ENCODE data around the gene AQP3.

The AQP3 gene

GRCh38 chr9:33480976-33481375, 33.6 kb upstream of the AQP3 start:
- Histone ChIP-seq H3K36me3 (ENCODE audit: low read length) (no peaks in the 10 kb centered on the region), H3K4me3 (ENCODE audit: insufficient read depth, low read length, poor library complexity, severe bottlenecking) (no peak overlapping the region), H2AFZ (ENCODE audit: low read depth, low read length, severe bottlenecking) (no peak overlapping the region), H3K27ac (ENCODE audit: low read depth, low read length) (no peak overlapping the region), H3K27me3 (ENCODE audit: low read length) (no peaks in the 10 kb centered on the region), H3F3A (ENCODE audit: insufficient read depth) (no peaks in the 10 kb centered on the region), H3K9me2 (replicated peaks; ENCODE audit: insufficient read depth, low read length) (no peaks in the 10 kb centered on the region), H4K20me1 (ENCODE audit: low read depth, low read length) (no peaks in the 10 kb centered on the region), H3K9me3 (ENCODE audit: insufficient read depth, low read length) (no peaks in the 10 kb centered on the region), H3K79me2 (ENCODE audit: insufficient read depth, low read length) (no peaks in the 10 kb centered on the region), H3K4me2 (ENCODE audit: low read depth, low read length, poor library complexity, severe bottlenecking) (no peak overlapping the region), H3K9ac (ENCODE audit: low read length) (no peak overlapping the region)
- no peak for TF ChIP-seq CTCF (IDR thresholded peaks at IDR 0.05; ENCODE audit: insufficient read depth, low read length, poor library complexity, severe bottlenecking)
- no peak for TF ChIP-seq EZH2phosphoT487 (conservative IDR thresholded peaks at IDR 0.05; ENCODE audit: low read length)

GRCh38 chr9:33480106-33480505, 32.7 kb upstream of the AQP3 start:
- H3K27me3 ChIP-seq (ENCODE audit: low read length) = no peaks in the 10 kb centered on the region
- H2AFZ ChIP-seq (ENCODE audit: low read depth, low read length, severe bottlenecking) = no peak overlapping the region
- no peaks in the 10 kb centered on the region for H3K9me3 ChIP-seq (ENCODE audit: insufficient read depth, low read length)
- no peaks in the 10 kb centered on the region for H4K20me1 ChIP-seq (ENCODE audit: low read depth, low read length)
- no peaks in the 10 kb centered on the region for H3F3A ChIP-seq (ENCODE audit: insufficient read depth)
- H3K36me3 ChIP-seq (ENCODE audit: low read length) = no peaks in the 10 kb centered on the region
- H3K4me2 ChIP-seq (ENCODE audit: low read depth, low read length, poor library complexity, severe bottlenecking) = no peak overlapping the region
- no peak for TF ChIP-seq EZH2phosphoT487 (conservative IDR thresholded peaks at IDR 0.05; ENCODE audit: low read length)
- no peak for TF ChIP-seq CTCF (IDR thresholded peaks at IDR 0.05; ENCODE audit: insufficient read depth, low read length, poor library complexity, severe bottlenecking)
- no peaks in the 10 kb centered on the region for H3K9me2 ChIP-seq (replicated peaks; ENCODE audit: insufficient read depth, low read length)
- no peak overlapping the region for H3K9ac ChIP-seq (ENCODE audit: low read length)
- H3K4me3 ChIP-seq (ENCODE audit: insufficient read depth, low read length, poor library complexity, severe bottlenecking) = no peak overlapping the region
- H3K27ac ChIP-seq (ENCODE audit: low read depth, low read length) = no peak overlapping the region
- no peaks in the 10 kb centered on the region for H3K79me2 ChIP-seq (ENCODE audit: insufficient read depth, low read length)

- Histone ChIP-seq H3K36me3 (ENCODE audit: low read length) (peaks cover 5% of the 10 kb centered on the region; the same call in 1 of the 2 replicates), H3K4me3 (ENCODE audit: insufficient read depth, low read length, poor library complexity, severe bottlenecking) (no peak overlapping the region), H3K79me2 (ENCODE audit: insufficient read depth, low read length) (peaks cover 25% of the 10 kb centered on the region), H3F3A (ENCODE audit: insufficient read depth) (no peaks in the 10 kb centered on the region), H3K27me3 (ENCODE audit: low read length) (no peaks in the 10 kb centered on the region), H2AFZ (ENCODE audit: low read depth, low read length, severe bottlenecking) (no peak overlapping the region), H3K27ac (ENCODE audit: low read depth, low read length) (no peak overlapping the region), H3K4me2 (ENCODE audit: low read depth, low read length, poor library complexity, severe bottlenecking) (no peak overlapping the region), H3K9ac (ENCODE audit: low read length) (no peak overlapping the region), H3K9me2 (replicated peaks; ENCODE audit: insufficient read depth, low read length) (no peaks in the 10 kb centered on the region), H4K20me1 (ENCODE audit: low read depth, low read length) (no peaks in the 10 kb centered on the region), H3K9me3 (ENCODE audit: insufficient read depth, low read length) (no peaks in the 10 kb centered on the region)
- TF ChIP-seq CTCF (IDR thresholded peaks at IDR 0.05; ENCODE audit: insufficient read depth, low read length, poor library complexity, severe bottlenecking) (no peak), EZH2phosphoT487 (conservative IDR thresholded peaks at IDR 0.05; ENCODE audit: low read length) (no peak)
Measured at GRCh38 chr9:33476503-33476902, 29.1 kb upstream of the AQP3 start.
